Fibroblast of villous mesenchyme (primary cell): ENCODE results near the gene DNAJC5. TPM values are rescaled to one million over a fixed set of nuclear protein-coding genes. Genes with fewer than 3 reads are reported as not detected.
"Not testable (repeated sequence)": the region's sequence is repeated elsewhere in the genome, so short reads cannot be mapped to it uniquely, and the experiment has no call there.

Experiments
- DNase-seq: peaks from one replicate; pipeline ENCODE4 v3.0.0-alpha.2; 2010; ENCODE audit warnings: low read depth
- H3K4me3 ChIP-seq: 2 replicates; pipeline ENCODE4 v1.5.1; 2011; ENCODE audit warnings: low read depth, mild to moderate bottlenecking, low read length
- CTCF ChIP-seq: IDR thresholded peaks from 2 replicates; pipeline ENCODE4 v1.5.1; 2012; ENCODE audit warnings: low read depth, mild to moderate bottlenecking, low read length; ENCODE audit not compliant: insufficient read depth
- total RNA-seq: library from RNA; depleted of rRNA; stranded (reverse); fragments of >200 nt; gene quantifications from 2 replicates; pipeline ENCODE4 v1.2.3, GENCODE V29; 2012

The DNAJC5 gene
- total RNA-seq, 1 donor, result 61.7 TPM

GRCh38 chr20:63850689-63851547, 44.0 kb upstream of the DNAJC5 start:
- no peak for DNase-seq
- H3K4me3 ChIP-seq, result no peak overlapping the region
- TF ChIP-seq CTCF, result no peak

- not testable (repeated sequence) for H3K4me3 ChIP-seq, DNase-seq
These were observed 43.4 kb upstream of the DNAJC5 start for GRCh38 chr20:63851548-63851943.

- DNase-seq, H3K4me3 ChIP-seq: not testable (repeated sequence)
These were observed 41.2 kb upstream of the DNAJC5 start for GRCh38 chr20:63853733-63854068.

GRCh38 chr20:63854069-63854765, 40.7 kb upstream of the DNAJC5 start:
- H3K4me3 ChIP-seq, result no peak overlapping the region
- DNase-seq, result peak; percentile 31
- no peak for TF ChIP-seq CTCF

- no peak for TF ChIP-seq CTCF
- DNase-seq, result no peak
- peak overlapping the region; percentile 3 for H3K4me3 ChIP-seq
These were observed 40.1 kb upstream of the DNAJC5 start for GRCh38 chr20:63854766-63855362.

- no peak for TF ChIP-seq CTCF
- DNase-seq, result no peak
These were observed 39.4 kb upstream of the DNAJC5 start for GRCh38 chr20:63855363-63856097.

GRCh38 chr20:63856098-63856511, 38.8 kb upstream of the DNAJC5 start:
- no peak for DNase-seq

More at GRCh38 chr20:63855363-63856097, 39.4 kb upstream of the DNAJC5 start:
- no peak overlapping the region for H3K4me3 ChIP-seq

More at GRCh38 chr20:63856098-63856511, 38.8 kb upstream of the DNAJC5 start:
- H3K4me3 ChIP-seq, result no peak overlapping the region
- no peak for TF ChIP-seq CTCF
